HG02884 (cell line): Measurements from ENCODE around the gene RIGI.
"Not testable (repeated sequence)": the region's sequence is repeated elsewhere in the genome, so short reads cannot be mapped to it uniquely, and the experiment has no call there.

Source experiments
- ATAC-seq: cut with Tn5 transposase; IDR thresholded peaks from one replicate; pipeline ENCODE4 v1.9.1; 2021; ENCODE audit warnings: mild to moderate bottlenecking, moderate library complexity; ENCODE audit not compliant: unreplicated experiment

Gene RIGI

DNA sequence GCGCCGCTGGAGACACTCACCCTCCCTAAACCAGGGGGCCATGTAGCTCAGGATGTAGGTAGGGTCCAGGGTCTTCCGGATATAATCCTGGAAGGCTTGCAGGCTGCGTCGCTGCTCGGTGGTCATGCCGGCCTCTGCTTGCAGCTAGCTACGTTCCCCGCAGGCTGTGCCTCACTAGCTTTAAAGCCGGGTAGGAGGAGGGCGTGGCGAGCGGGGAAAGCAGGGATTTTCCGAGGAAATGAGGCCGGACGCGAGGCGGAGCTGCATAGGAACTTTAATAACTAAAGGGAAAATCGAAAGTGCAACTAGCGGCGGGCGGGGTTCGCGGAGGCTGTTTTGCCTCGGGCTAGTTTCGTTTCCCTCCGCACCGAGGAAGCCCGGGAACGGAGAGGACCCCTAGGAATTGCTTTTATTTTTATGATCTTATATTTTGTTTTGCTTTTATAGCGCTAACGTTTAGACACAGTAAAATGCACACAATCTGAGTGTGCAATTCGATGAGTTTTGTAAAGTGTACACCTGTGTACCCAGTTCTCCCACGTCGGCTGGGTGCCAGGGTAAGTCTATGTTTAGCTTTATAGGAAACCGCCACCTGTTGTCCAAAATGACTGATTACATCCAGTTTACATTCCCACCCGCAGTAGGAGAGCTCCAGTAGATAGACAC lies at the start of gene RIGI:
RIGI (minus strand) TSS at position 156 of the 666 bp plus-strand sequence; CDS start at position 126, 30 bp downstream.
- ATAC-seq, result peak; percentile 72

DNA sequence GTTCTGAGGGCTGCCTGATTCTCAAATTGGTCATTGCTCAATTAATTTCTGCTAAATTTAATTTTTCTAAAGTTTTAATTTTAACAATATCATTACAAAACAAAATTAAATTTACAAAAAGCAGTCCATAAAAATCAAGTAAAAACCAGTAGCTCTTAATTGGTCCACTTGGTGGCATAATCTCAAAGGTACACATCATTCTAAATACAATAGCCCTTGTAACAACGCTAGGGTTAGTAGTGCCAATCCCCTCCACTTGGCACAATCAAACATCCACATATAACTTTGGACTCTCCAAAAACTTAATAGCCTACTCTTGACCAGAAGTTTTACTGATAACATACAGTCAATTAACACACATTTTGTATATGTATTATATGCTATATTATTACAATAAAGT lies 48.9 kb upstream of the RIGI start:
- ATAC-seq, result no peak

DNA sequence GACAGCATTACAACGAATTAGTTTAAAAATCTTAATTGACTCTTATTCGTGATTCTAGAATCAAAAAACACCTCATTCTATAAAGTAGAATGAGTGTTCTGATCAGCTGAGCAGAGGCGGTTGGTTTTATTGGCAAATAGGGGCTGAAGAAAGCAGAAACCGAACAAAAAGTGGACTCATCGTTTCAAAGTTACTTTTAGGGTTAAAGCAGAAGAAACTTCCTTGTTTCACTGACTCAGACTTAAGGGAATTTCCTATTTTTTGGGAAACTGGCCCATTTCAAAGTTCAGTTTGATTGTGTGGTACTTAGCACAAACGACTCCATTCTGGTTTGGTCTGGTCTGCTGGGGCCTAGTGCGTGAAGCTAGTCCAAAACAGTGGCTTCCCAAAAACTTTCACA lies 47.8 kb upstream of the RIGI start:
- no peak for ATAC-seq

DNA sequence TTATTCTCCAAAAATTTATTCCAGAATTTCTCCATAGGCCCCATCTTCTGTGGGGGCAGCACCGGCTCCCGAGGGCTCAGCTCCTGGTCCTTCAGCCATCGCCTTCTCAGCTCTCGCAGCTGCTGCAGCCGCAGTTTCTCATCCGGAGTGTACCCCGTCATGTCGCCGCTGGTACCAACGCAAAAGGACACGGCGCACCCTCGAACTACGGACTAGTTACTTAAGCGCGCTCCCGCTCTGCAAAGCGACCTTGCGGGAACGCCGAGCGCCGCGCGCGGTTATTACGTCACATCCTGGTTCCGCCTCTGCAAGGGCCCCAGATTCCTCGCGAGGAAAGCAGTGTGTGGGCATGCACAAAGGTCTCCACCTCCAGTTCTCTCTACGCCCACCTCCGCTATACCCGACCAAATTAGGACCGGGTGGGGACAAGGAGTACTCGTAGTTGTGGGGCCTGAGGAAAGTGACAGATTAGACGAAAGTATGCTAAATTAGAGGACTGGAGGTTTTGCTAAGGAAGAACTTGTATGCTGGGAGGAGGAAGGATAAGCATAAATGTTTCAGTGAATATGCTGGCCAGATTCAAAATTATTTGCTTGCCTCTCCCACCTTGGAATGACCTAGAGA lies 47.0 kb upstream of the RIGI start, which contains the start of gene NDUFB6:
NDUFB6 (minus strand) TSS at position 260 of the 624 bp plus-strand sequence; CDS start at position 161, 99 bp downstream.
- ATAC-seq, result peak; percentile 77

DNA sequence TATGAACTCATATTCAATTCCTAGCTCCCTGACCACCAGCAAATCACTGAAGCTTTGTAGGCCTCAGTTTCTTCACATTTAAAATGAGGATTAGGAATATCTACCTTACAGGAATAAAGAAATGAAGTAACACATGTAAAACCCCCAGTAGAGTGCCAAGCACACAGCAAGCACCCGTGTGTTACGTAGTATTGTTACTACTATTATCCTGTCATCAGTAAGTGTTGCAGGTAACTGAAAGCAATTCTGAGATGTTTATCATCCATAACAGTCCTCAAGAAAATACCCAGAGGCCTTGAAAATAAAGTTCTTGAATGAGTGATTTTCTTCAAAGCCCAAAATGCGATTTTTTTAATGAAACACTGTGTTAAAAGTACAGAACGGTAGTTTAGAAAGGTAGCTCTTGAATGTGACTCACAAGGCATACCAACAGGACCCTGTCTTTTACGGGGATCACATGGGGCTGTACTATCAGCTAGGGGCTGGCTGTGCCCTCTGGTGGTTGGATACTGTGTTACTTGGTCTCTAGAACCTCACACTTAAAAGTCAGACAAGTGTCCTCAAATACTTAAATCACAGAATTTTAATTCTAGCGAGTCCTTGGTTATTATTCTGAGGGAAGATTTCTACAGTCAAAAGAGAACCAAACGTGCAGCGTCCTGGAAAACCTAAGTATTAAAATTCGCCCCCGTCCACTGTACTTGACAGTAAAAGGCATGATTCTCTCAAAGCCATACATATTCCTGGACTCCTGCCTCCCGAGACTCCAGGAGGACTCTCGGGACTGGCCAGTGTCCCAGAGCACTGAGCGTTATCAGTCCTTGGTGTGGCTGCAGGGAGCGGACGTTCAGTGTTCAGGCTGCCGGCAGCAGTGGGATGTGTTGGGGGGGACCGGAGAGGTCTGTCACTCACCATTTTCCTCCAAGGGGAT lies 46.2 kb upstream of the RIGI start:
- peak; percentile 87 for ATAC-seq

DNA sequence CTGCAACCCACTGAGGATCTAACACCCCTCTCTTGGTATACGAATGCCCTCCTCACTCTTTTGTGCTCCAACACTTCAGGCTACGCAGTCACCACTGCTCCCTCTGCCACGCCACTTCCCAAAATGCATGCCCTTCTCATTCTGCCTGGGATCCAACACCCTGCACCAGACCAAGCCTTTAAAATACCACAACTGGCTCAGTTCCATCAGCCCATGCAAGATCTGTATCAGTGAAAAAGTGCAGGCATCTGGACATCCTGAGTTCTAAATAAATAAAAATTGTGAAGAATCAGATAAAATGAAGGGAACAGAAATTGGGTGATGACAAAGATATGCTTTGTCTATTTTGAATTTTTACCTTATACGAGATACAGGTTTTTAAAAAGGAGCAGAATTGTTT lies 44.3 kb upstream of the RIGI start:
- no peak for ATAC-seq

DNA sequence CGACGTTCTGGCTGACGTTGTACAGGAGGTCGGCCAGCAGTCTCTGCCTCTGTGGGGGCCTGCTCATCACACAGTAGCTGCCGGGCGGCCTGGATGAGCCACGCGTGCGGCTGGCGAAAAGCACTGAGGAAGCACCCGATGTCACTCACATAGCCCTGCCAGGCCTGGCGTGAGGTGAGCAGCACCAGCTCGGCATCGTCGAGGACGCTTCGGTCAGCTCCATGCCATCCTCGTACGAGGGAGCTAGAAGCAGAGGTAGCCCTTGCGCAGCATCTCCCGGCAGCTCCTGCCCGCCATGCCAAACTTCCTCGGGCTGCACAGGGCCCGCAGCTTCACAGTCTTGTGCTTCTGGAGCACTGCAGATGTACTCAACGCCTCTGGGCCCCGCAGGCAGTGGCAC lies 40.8 kb upstream of the RIGI start:
- ATAC-seq, result no peak

DNA sequence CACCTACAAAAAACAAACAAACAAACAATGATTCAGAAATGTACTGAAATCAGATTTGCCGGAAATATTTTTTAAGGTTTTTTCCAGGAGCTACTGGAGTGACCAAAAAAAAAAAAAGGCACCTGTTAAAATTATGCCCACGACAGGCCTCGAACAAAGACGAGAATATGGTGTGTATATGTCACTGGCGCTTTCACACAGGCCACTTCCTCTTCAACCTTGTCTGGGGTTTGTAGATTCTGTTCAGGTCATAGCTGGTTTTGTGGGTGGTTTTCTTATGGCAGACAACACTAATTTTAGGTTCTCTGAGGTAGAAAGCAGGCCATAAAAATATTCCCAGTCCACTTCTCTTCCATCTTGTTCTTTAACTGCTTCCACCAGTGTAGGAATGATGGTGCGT lies 40.0 kb upstream of the RIGI start:
- no peak for ATAC-seq

DNA sequence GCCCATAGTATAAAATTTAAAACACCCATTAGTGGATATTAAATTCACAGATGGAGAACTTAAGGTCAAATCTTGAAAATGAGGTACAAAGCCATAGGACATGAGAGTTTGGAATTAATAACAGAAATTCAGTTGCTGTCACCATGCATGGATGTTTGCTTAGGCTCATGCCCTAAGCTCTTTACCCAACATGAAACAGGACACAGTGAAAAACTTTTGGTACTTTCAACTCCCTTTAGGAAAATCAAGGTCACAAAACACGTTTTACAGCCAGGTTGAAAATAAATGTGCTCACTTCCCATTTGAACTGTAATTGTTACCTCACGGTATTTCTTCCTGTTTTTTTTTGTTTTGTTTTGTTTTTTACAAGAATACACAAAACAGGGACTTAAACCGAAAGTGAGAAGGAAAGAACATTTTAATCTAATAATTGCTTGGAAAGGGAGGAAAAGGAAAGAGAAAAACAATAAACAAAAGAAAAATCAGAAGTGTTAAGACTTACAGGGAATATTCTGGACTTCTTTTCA lies 32.5 kb upstream of the RIGI start:
- no peak for ATAC-seq

DNA sequence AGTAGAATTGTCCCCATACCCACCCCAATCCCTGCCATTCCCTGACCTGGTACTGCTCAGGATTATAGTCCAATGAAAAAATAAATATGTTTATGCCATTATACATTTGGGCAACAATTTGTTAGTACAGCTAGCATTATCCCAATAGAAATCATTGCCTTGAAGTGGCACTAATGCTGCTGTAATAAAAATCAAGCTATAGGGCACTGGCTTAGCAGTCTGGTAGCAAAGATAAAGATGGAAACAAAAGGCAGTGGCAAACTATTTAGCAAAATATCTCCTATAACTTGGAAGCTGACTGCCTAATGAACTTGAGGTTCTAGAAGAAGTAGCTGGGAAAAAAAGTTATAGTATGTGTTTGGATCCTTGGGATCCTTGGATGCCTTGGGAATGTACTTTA lies 28.6 kb upstream of the RIGI start:
- ATAC-seq, result no peak

DNA sequence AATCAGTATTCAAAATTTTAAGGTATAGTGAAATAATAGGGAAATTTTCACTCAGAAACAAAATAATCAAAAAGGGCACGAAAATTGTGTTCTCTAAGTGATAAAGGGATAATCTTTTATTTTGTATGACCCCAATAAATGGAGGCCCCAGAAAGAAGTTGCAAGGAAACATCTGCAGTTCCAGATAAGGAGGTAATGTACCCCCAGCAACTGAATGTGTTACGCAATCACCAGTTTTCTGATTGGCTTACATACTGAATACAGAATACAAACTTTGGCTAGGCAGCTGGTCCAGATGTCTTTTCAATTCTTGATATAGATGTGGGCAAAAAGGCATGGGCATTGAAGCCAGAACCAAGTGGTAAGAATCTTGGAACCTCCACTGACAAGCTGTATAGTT lies 28.1 kb upstream of the RIGI start:
- no peak for ATAC-seq

DNA sequence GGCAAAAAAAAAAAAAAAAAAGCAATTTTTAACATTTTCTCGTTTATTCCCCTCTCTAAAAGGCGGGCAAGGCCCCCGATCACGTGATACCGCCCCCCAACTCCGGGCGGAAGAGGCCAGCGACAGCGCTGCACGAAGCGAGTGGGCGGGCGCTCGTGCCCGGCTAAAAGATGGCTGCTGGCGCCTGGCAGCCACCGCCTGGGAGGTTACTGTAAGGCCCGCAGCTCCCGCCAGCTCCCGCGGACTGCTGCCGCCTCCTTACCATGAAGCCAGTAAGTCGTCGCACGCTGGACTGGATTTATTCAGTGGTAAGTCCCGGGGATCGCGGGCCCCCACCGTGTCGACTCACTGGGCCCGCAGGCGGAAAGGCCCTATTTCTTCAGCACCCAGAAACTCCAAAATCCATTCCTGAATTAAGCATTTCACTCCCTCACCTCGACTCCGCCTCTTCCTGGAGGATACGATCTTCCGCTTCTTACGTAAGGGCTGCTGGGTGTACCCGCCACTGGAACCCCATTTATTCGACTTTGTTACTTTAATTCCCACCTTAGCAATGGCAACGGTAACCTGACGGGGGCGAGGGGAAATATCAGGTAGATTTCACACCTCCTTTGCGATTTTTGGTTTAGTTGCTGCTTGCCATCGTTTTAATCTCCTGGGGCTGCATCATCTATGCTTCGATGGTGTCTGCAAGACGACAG lies 26.3 kb upstream of the RIGI start, which contains the start of the genes SMIM27 and TOPORS:
SMIM27 (plus strand) TSS at position 156 of the 701 bp plus-strand sequence; CDS start at position 264, 108 bp downstream.
TOPORS (minus strand) TSS at position 415 of the 701 bp plus-strand sequence; CDS start at position 265, 150 bp downstream.
- ATAC-seq, result peak; percentile 69

DNA sequence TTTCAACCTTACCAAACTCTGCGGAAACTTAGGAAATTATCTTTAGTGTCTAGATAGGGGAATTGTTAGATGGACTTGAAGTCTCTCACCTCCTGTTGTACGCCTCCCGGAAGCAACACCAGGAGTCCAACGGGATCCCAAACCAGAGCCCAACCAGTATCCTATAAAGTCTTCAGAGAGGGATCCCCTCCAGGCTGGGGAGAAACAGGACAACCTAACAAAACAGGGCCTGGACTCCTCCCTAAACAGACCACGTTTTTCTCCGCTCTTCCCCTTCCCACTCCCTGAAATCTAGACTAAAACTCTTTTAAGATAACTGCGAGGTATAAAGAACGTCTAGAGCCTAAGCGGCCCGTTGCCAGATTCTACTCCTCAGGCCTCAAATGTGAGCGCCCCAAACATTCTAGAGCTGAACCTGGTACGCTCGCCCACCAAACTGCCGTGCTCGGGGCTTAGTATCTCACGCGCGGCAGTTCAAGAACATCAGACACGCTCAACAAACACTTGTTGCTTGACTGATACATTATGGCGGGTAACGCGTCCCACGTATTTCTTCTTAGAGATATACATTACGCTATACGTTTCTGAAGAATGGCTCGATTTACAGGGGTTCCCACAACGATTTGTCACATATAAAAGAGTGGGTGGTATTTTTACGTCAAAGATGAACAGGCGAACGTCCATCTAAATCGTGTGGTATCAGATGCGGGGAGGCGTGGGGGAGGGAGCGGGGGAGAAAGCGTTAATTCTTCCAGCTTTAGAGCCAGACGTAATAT lies 25.5 kb upstream of the RIGI start:
- peak; percentile 4 for ATAC-seq

DNA sequence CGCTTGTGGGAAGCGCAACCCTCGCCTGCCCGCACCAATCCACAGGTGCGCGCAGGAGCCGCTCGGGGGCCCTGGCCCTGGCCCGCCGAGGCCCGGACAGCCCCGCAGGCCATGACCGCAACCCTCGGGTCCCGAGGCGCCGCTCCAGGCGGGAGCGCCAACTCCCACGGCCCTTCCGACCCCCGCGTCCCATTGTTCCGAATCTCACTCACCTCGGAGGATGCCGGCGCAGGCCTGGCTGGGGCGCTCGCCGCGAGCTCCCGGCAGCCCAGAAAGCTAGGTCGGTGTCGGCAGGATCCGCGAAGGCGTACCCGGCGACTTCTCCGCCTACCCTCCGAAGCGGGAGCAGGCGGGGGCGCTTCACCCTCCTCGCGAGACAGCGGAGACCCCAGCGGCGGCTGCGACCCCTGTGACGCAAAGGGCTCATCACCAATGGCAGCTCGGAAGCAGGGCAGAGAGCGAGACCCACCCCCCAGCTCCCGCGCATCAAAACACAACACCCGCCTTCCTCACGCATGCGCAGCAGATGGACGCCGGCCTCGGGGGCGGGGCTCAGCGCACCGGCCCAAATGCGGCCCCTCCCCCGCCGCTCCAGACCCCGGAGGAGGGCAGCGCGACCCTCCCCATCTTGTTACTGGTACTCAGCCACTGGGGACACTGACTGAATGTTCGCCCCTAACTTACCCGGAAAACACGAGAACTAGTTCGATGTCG lies 24.7 kb upstream of the RIGI start:
- peak; percentile 56 for ATAC-seq

DNA sequence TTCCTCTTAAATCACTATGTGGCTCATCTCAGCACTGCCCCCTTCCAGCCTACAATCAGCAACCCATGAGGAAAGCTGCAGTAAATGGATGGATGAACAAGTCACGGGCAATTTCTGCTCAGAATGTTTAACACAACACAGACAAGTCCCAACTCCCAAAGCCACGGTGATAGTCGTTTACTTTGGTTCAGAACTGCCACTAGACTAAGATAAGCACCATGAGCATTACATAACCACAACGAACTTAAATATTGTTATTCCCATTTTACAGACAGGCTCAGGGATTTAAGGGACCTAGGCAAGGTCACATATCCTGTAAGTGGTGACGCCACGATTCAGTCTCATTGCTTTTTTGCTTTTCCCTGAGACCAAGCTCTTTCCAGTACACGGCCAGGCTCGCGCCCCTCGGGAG lies 24.2 kb upstream of the RIGI start:
- ATAC-seq, result no peak

DNA sequence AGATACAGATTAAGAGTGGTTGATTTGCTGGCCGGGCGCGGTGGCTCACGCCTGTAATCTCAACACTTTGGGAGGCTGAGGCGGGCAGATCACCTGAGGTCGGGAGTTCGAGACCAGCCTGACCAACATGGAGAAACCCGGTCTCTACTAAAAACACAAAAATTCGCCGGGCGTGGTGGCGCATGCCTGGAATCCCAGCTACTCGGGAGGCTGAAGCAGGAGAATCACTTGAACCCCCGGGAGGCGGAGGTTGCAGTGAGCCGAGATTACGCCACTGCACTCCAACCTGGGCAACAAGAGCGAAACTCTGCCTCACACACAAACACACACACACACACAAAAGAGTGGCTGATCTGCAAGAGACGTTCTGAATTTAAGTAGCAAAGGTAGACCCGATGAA lies 22.2 kb upstream of the RIGI start:
- ATAC-seq, result not testable (repeated sequence)

DNA sequence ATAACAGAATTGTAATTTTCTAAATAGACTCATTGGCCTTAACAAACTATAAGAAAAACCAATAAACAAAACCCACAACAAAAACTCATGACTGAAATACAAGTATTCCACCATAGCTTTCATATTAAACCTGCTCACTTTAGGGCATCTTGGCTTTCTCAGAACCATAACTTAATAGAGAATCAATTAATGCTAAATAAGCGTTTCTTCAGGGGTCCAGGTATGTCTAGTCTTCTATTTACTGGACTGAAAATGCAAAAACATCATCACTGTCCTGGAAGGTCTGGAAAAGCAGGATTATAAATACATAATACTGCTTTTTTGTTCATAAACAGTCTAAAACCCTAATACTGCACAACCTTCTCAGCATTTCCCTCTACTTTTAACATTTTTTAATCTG lies 19.9 kb upstream of the RIGI start:
- no peak for ATAC-seq

DNA sequence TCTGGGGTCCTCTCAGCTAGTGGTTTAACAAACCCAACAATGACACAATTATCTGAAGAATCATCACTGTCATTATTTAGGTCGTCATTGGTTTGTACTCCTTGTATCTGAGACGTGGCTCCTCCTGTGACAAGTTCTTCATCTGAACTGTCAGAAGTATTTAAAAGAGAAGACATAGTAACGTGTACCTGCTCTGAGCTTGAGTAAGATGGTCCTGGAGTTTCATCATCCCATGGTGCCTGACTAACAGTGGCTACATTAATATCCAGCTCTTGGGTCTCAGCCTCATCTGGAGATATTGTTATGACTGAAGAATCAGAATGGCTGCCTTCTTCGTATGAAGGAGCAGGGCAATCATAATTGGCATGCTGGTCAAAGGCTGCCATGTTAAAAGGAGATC lies 17.1 kb upstream of the RIGI start:
- no peak for ATAC-seq

DNA sequence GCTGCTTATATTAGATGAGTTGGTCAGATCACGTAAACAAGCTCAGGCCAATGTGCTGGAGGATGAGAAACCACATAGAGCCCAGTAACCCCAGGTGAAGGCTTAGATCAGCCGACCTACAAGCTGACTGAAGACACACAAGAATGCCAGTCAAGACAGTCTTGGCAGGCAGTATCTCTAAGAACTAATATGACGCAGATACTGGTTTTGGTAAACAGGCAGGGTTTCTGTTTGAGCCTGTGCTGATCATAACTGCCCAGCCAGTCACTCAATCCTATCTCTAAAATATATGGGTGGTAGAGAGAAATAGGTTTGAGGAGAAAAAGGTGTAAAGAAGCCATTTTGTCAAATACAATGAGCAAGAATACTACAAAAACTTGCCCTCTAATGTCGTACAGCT lies 7.8 kb upstream of the RIGI start:
- ATAC-seq, result no peak
